Endothelial cell of umbilical vein (primary cell): Measurements from ENCODE around the gene SH3GL1. TPM values are rescaled to one million over a fixed set of nuclear protein-coding genes. Genes with fewer than 3 reads are reported as not detected.

Experiments
- BruUV-seq: library from RNA; stranded (reverse); fragments of 400-500 nt; replicated peaks from 2 replicates; lab custom pipeline; 2021; lab: Mats Ljungman, UMichigan
- CTCF ChIA-PET: fragments of 300-600, 350-600 bp; sonication (Branson Sonifier 250); formaldehyde crosslinking; loops from one replicate; lab custom pipeline; 2021; ENCODE audit warnings: antibody characterized with exemption, inconsistent platforms; lab: Charles Lee
- POLR2A ChIA-PET: fragments of 300-600, 350-600 bp; sonication (Branson Sonifier 250); formaldehyde crosslinking; loops from one replicate; lab custom pipeline; 2021; ENCODE audit warnings: antibody characterized with exemption, inconsistent platforms; lab: Charles Lee
- DNase-seq: peaks from one replicate; pipeline ENCODE4 v3.0.0-alpha.2; 2011; ENCODE audit warnings: low read depth, low spot score
- FAIRE-seq: peaks from 2 replicates; lab custom pipeline; 2011; peaks lifted over from hg19 to GRCh38; lab: Jason Lieb, UNC
- H2AFZ ChIP-seq: 2 replicates; pipeline ENCODE4 v1.6.0; 2012; ENCODE audit warnings: low read depth, low read length, control low read depth, inconsistent platforms
- H3K27ac ChIP-seq: 2 replicates; pipeline ENCODE4 v1.5.1; 2011; ENCODE audit warnings: low read depth, mild to moderate bottlenecking, control low read depth, low read length, moderate library complexity; ENCODE audit not compliant: insufficient read depth
- H3K27me3 ChIP-seq, 2 experiments: 2 replicates each; pipeline versions ENCODE4 v1.6.0 to v1.6.1; 2011; ENCODE audit warnings: low read length in 2 of 2, mixed read lengths in 1 of 2; ENCODE audit not compliant: control insufficient read depth in 2 of 2, insufficient read depth in 2 of 2
- H3K36me3 ChIP-seq, 2 experiments: 2 replicates in 1 of 2; 3 replicates in 1 of 2; pipeline ENCODE4 v1.5.1; 2011; ENCODE audit warnings: low read length in 2 of 2, mild to moderate bottlenecking in 1 of 2, moderate library complexity in 1 of 2; ENCODE audit not compliant: control insufficient read depth in 2 of 2, insufficient read depth in 2 of 2; ENCODE audit errors: extremely low read depth in 1 of 2
- H3K4me1 ChIP-seq: 3 replicates; pipeline ENCODE4 v1.5.1; 2011; ENCODE audit warnings: mild to moderate bottlenecking, low read length; ENCODE audit not compliant: control insufficient read depth, insufficient read depth; ENCODE audit errors: extremely low read depth
- H3K4me2 ChIP-seq: 2 replicates; pipeline ENCODE4 v1.6.1; 2011; ENCODE audit warnings: low read length, control low read depth, mixed read lengths; ENCODE audit not compliant: insufficient read depth
- H3K4me3 ChIP-seq, 3 experiments: fragments of 200-600 bp in 1 of 3; sonication (generic), shearing (Covaris generic) in 1 of 3; replicated peaks in 1 of 3; 2 replicates each; pipeline ENCODE4 v1.5.1; 2011 to 2016; ENCODE audit warnings: control low read depth in 3 of 3, low read length in 3 of 3, mild to moderate bottlenecking in 2 of 3, inconsistent platforms in 1 of 3, low read depth in 1 of 3, moderate library complexity in 1 of 3; ENCODE audit not compliant: insufficient read depth in 1 of 3
- H3K79me2 ChIP-seq: 2 replicates; pipeline ENCODE4 v1.6.0; 2012; ENCODE audit warnings: low read length, inconsistent platforms; ENCODE audit not compliant: control insufficient read depth, insufficient read depth
- H3K9ac ChIP-seq: replicated peaks from 2 replicates; pipeline ENCODE3; 2011; ENCODE audit warnings: low read length, control low read depth; ENCODE audit not compliant: insufficient read depth; ENCODE audit errors: extremely low read depth
- H3K9me1 ChIP-seq: replicated peaks from 3 replicates; pipeline ENCODE4 v1.6.0; 2011; ENCODE audit warnings: mild to moderate bottlenecking, low read length; ENCODE audit not compliant: control insufficient read depth, insufficient read depth; ENCODE audit errors: extremely low read depth
- H3K9me3 ChIP-seq: replicated peaks from 2 replicates; pipeline ENCODE4 v1.5.1; 2012; ENCODE audit warnings: low read length, inconsistent platforms; ENCODE audit not compliant: control insufficient read depth, insufficient read depth
- H4K20me1 ChIP-seq: replicated peaks from 2 replicates; pipeline ENCODE3; 2011; ENCODE audit warnings: mild to moderate bottlenecking, low read length; ENCODE audit not compliant: control insufficient read depth, insufficient read depth; ENCODE audit errors: extremely low read depth
- EZH2 ChIP-seq: IDR thresholded peaks from 2 replicates; pipeline ENCODE4 v1.6.1; 2012; ENCODE audit warnings: borderline replicate concordance, low read depth, mild to moderate bottlenecking, moderate library complexity, low read length, inconsistent platforms; ENCODE audit not compliant: severe bottlenecking
- FOS ChIP-seq: IDR thresholded peaks from 2 replicates; pipeline ENCODE4 v1.6.1; 2011; ENCODE audit warnings: mild to moderate bottlenecking, low read length, moderate library complexity, borderline replicate concordance; ENCODE audit not compliant: insufficient read depth
- GATA2 ChIP-seq: IDR thresholded peaks from 2 replicates; pipeline ENCODE4 v1.7.0; 2011; ENCODE audit warnings: low read depth, mild to moderate bottlenecking, moderate library complexity, mixed read lengths, low read length; ENCODE audit not compliant: insufficient read length, insufficient read depth
- JUN ChIP-seq: IDR thresholded peaks from 2 replicates; pipeline ENCODE4 v1.6.1; 2011; ENCODE audit warnings: borderline replicate concordance, low read depth; ENCODE audit not compliant: insufficient read length, insufficient read depth
- MYC ChIP-seq: IDR thresholded peaks from one replicate; pipeline ENCODE4 v1.6.1; 2011; ENCODE audit warnings: mild to moderate bottlenecking, low read depth, low read length
- POLR2A ChIP-seq: IDR thresholded peaks from 2 replicates; pipeline ENCODE4 v1.6.1; 2012; ENCODE audit warnings: low read depth, mild to moderate bottlenecking, control low read depth, low read length
- POLR2AphosphoS5 ChIP-seq: IDR thresholded peaks from 2 replicates; pipeline ENCODE4 v1.6.1; 2012; ENCODE audit warnings: low read depth, mild to moderate bottlenecking, control low read depth, low read length, moderate library complexity; ENCODE audit not compliant: insufficient read depth
- dilution Hi-C: fragments of 300-500 bp; cut with MboI; formaldehyde crosslinking; loops from one replicate; pipeline ENCODE4 v1.15.0; 2019; ENCODE audit warnings: low sequenced_read_pairs; ENCODE audit not compliant: extremely low pct_ligation_motif_present
- intact Hi-C: fragments of 100-400 bp; cut with micrococcal nuclease; formaldehyde crosslinking; loops from one replicate; pipeline ENCODE4 v1.10.0; 2022
- polyA plus RNA-seq, 4 experiments: library from polyadenylated mRNA; depleted of rRNA in 3 of 4; stranded (reverse) in 3 of 4; unstranded in 1 of 4; fragments of >200 nt; gene quantifications; 2 replicates each; pipeline versions ENCODE4 v1.2.1 to v1.2.3, GENCODE V29; 2011 to 2012; ENCODE audit warnings: missing spikeins in 1 of 4
- total RNA-seq: library from RNA; stranded (reverse); gene quantifications from 2 replicates; pipeline ENCODE4 v1.2.3, GENCODE V29; 2021
- TF ChIP-seq, protein P1 (sequence below), 2 donors: IDR thresholded peaks; 1 replicate in 1 of 2; 2 replicates in 1 of 2; pipeline ENCODE4 v1.5.1; 2011; ENCODE audit warnings: low read length in 2 of 2, mild to moderate bottlenecking in 2 of 2, moderate library complexity in 2 of 2, control low read depth in 1 of 2, inconsistent platforms in 1 of 2, low read depth in 1 of 2; ENCODE audit not compliant: insufficient read depth in 1 of 2; ENCODE audit errors: extremely low read depth in 1 of 2
- TF ChIP-seq, protein P2 (sequence below): IDR thresholded peaks from 2 replicates; pipeline ENCODE4 v1.6.1; 2011; ENCODE audit not compliant: insufficient read depth, insufficient read length

The SH3GL1 gene
- total and polyA plus RNA-seq, 2 donors (not counting 3 experiments of a cell fraction or from before 2014, with no cell fraction given), result 143 to 145 TPM

DNA sequence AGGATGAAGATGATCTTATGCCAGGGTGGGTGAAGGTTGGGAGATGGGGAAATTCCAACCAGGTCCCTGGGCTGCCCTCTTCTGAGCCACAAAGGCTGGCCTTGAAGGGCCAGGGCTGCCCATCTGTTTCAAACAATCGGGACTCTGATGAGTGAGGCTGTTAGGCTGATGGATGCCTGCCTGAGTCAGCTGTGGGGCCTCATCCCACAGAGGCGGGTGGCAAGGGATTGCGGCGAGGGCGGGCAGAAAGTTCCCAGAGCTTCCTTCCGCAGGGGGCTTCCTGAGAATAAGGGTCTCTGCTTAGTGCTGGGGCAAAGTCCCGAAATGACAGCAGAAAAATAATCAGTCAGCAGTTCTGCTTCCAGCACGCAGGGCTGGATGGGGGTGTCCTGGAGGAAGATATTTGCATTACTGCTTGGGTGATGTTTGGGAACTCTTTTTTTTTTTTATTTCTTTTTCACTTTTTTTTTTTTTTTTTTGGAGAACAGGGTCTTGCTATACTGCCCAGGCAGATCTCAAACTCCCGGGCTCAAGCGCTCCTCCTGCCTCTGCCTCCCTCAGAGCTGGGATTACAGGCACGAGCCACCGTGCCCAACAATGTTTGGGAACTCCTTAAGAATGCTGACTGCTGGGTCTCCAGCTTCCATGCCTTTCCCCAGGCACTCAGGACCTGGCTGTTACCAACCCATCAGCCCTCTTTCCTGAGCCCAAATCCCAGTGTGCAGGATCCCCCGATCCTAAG is 14.1 kb downstream of the SH3GL1 start:
- no peaks in the 10 kb centered on the region for H3K9me1 ChIP-seq
- H3K4me3 ChIP-seq, result no peak overlapping the region
- no peaks in the 10 kb centered on the region for H4K20me1 ChIP-seq
- no peak for TF ChIP-seq EZH2
- no peak for TF ChIP-seq JUN
- no peak for TF ChIP-seq POLR2AphosphoS5
- TF ChIP-seq, protein P1, sequence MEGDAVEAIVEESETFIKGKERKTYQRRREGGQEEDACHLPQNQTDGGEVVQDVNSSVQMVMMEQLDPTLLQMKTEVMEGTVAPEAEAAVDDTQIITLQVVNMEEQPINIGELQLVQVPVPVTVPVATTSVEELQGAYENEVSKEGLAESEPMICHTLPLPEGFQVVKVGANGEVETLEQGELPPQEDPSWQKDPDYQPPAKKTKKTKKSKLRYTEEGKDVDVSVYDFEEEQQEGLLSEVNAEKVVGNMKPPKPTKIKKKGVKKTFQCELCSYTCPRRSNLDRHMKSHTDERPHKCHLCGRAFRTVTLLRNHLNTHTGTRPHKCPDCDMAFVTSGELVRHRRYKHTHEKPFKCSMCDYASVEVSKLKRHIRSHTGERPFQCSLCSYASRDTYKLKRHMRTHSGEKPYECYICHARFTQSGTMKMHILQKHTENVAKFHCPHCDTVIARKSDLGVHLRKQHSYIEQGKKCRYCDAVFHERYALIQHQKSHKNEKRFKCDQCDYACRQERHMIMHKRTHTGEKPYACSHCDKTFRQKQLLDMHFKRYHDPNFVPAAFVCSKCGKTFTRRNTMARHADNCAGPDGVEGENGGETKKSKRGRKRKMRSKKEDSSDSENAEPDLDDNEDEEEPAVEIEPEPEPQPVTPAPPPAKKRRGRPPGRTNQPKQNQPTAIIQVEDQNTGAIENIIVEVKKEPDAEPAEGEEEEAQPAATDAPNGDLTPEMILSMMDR (IDR thresholded peaks at IDR 0.05; ENCODE audit: extremely low read depth in 1 of 2, insufficient read depth in 1 of 2, low read depth in 1 of 2, low read length in 2 of 2), result no peak
- TF ChIP-seq POLR2A, result no peak
- no peak for TF ChIP-seq MYC
- TF ChIP-seq FOS, result no peak
- no peak for TF ChIP-seq GATA2
- TF ChIP-seq, protein P2, sequence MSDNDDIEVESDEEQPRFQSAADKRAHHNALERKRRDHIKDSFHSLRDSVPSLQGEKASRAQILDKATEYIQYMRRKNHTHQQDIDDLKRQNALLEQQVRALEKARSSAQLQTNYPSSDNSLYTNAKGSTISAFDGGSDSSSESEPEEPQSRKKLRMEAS, result no peak
- no peak overlapping the region for H3K4me2 ChIP-seq
- no peak overlapping the region for H2AFZ ChIP-seq
- H3K9ac ChIP-seq, result no peak overlapping the region
- H3K36me3 ChIP-seq, result peaks cover 3 to 19% of the 10 kb centered on the region in 2 experiments
- H3K27me3 ChIP-seq, result no peaks in the 10 kb centered on the region
- dilution Hi-C loops, result no loop called here
- peaks cover 83% of the 10 kb centered on the region for H3K79me2 ChIP-seq
- H3K4me1 ChIP-seq, result peaks cover 37% of the 10 kb centered on the region
- H3K9me3 ChIP-seq, result no peaks in the 10 kb centered on the region
- intact Hi-C loops, result no loop called here
- peak overlapping the region; percentile 15 for H3K27ac ChIP-seq
- FAIRE-seq (peak; percentile 79), DNase-seq (no peak)
- CTCF ChIA-PET, result interaction anchor here (0.6 to 3.5 kb wide), 5 partner anchors 11 to 34 kb away, joined by 3 to 18 read pairs (median 6); partner anchors contain the start of gene SH3GL1
- BruUV-seq, result no TSS peak
- POLR2A ChIA-PET, result no interaction called here
